Cardiac atrium fibroblast (primary cell): ENCODE data around the gene METTL22. TPM values are rescaled to one million over a fixed set of nuclear protein-coding genes. Genes with fewer than 3 reads are reported as not detected.

ENCODE experiments used
- total RNA-seq: library from RNA; depleted of rRNA; stranded (reverse); fragments of >200 nt; gene quantifications from 2 replicates; pipeline ENCODE4 v1.2.3, GENCODE V29; 2015

Gene METTL22, protein sequence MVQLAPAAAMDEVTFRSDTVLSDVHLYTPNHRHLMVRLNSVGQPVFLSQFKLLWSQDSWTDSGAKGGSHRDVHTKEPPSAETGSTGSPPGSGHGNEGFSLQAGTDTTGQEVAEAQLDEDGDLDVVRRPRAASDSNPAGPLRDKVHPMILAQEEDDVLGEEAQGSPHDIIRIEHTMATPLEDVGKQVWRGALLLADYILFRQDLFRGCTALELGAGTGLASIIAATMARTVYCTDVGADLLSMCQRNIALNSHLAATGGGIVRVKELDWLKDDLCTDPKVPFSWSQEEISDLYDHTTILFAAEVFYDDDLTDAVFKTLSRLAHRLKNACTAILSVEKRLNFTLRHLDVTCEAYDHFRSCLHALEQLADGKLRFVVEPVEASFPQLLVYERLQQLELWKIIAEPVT
- 21.2 and 26.9 TPM in 2 replicates for total RNA-seq

DNA sequence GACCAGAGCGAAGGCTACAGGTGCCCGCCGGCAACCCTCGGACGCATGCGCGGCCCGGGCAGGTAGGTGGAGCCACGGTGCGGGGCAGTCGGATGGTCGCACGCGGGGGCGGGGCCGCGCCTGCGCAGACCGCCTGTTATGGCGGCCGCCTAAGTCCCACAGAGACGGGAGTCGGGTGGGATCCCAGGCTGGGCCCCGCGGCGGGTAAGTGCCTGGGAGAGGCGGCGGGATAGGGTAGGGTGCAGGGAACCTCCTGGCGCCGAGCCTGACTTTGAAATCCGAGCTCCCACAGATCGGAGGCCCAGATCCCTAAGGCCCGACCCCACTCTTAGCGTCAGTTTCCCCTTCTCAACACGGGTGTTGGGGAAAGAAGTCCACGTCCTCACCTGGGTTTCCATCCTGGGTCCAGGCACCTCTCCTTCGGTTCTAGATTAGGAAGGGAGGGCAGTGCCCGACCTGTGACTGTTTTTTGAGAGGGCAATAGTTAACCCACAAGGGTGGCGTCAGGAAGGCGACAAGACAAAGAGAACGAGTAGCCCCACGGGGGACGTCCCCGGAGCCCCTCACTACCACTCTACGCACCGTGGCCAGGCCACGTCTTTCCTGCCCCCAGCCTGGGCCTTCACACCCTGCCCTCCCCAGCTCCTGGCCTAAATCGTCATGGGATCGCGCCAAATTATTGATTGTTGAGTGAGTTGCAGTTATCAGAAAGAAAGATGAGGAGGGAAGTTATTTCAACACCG, at the start of gene METTL22:
Gene METTL22 (plus strand): TSS at position 127 of the 743 bp plus-strand sequence. CDS start 3,968 bp downstream, outside the sequence.

DNA sequence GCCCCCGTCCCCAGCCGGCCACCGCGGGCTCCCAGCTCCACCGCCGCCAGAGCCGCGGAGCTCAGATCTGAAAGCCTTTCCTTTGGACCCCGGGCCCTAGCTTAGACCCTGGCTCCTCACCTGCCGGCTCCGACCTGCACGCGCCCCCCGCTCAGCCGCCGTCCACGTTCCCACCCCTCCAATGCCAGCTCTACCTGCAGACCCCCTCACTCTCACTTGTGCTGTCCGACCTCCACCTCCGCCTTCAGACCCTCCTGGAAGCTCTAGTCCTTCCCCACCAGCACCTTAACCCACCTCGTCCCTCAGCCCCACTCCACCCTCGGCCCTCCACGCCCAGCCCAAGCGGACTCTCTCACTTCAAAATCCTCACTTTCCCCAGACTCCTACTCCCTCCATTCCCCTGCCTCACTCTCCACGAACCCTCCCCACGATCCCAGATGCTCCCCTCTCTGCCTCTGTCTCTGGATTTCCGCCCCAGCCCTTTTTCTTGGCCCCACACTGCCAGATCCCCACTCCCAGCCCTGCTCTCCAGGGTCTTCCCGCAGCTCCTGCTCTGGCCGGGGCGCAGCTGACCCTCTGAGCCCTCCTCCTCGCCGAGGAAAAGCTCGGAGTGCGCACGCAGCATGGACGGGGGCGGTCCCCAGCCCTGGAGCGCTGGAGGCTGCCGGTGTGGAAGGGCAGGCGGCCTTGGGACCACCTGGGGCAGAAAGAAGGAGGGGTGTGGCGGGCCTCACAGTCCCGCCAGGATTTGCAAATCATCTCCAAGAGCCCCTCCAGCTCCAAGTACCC, 31.4 kb upstream of the METTL22 start, which contains the start of gene TMEM114:
Gene TMEM114 (minus strand): TSS at position 612 of the 789 bp plus-strand sequence. CDS start 673 bp downstream, outside the sequence.

DNA sequence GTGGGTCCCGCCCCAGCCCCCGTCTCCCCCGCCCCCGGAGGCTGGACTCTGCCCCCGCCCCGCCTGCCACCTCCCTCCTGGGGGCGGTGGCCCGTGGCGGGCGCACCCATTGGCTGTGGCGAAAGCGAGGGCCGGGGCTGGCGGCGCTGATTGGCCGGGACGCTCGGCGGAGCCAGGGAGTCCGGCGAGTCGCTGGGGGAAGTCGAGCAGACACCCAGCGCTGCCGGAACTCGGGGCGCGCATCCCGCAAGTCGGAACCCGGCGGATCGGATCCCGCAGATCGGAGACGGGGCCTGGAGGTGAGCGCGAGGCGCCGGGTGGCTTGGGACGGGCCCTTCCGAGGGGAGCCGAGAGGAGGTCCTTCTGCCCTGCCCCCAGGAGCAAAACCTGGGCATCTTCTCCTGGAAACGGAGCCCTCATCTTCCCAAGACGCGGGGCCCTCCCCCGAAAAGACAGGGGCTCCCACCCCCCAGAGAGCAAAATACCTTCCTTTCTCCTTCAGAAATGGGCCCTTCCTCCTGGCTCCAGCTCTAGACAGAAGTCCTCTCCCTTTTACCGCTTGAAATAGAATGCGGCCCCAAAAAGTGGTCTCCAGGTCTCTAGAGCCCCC, 53.0 kb downstream of the METTL22 start, which contains the start of gene ABAT:
Gene ABAT (plus strand): TSS at position 205 of the 610 bp plus-strand sequence. CDS start 61,123 bp downstream, outside the sequence.

Other genes with a start within 250 kb of the METTL22 start
- not detected in 2 replicates for gene TMEM114, start 31.2 kb upstream of the METTL22 start, total RNA-seq
- gene ABAT, start 52.9 kb downstream of the METTL22 start, total RNA-seq = 2.8 and 3.2 TPM in 2 replicates
- gene TMEM186, start 175.9 kb downstream of the METTL22 start, total RNA-seq = 2.7 and 5.2 TPM in 2 replicates
- gene PMM2, start 176.1 kb downstream of the METTL22 start, total RNA-seq = 49.8 and 56.7 TPM in 2 replicates
- 244 and 275 TPM in 2 replicates for gene CARHSP1, start 247.3 kb downstream of the METTL22 start, total RNA-seq